ENCODE results near the gene CD2AP. TPM values are rescaled to one million over a fixed set of nuclear protein-coding genes. Genes with fewer than 3 reads are reported as not detected.
A peak's percentile ranks its signal among the peaks of the same experiment; 100 is the strongest.

The CD2AP gene
- total and polyA plus RNA-seq, 2 donors: 28.0 to 32.8 TPM

- peaks cover 7 to 30% of the 10 kb centered on the region in 2 donors for H3K36me3 ChIP-seq (ENCODE audit: control insufficient read depth in 2 of 2, insufficient read depth in 2 of 2, low read length in 1 of 2)
- H3K27me3 ChIP-seq (ENCODE audit: control insufficient read depth in 2 of 2, insufficient read depth in 1 of 2, low read length in 1 of 2): no peaks in the 10 kb centered on the region
- peaks cover 0 to 3% of the 10 kb centered on the region in 2 donors for H3K9me3 ChIP-seq (ENCODE audit: control insufficient read depth in 2 of 2, insufficient read depth in 1 of 2, low read length in 1 of 2)
- no peak overlapping the region for H3K4me3 ChIP-seq (ENCODE audit: low read length in 2 of 2)
- peaks cover 0 to 4% of the 10 kb centered on the region in 2 donors for H3K4me1 ChIP-seq (ENCODE audit: control insufficient read depth in 2 of 2, insufficient read depth in 2 of 2, low read length in 2 of 2)
- no peak overlapping the region for H3K27ac ChIP-seq (ENCODE audit: low read depth in 1 of 2, low read length in 1 of 2)
- peak in 1 of 9 donors; percentile 9 for DNase-seq (ENCODE audit: low read depth in 6 of 9, low spot score in 9 of 9)
These were observed 35.3 kb downstream of the CD2AP start for GRCh38 chr6:47512872-47513271.

GRCh38 chr6:47519279-47519678 lies 41.7 kb downstream of the CD2AP start:
- no peak overlapping the region for H3K27ac ChIP-seq (ENCODE audit: low read depth in 1 of 2, low read length in 1 of 2)
- no peaks in the 10 kb centered on the region for H3K4me1 ChIP-seq (ENCODE audit: control insufficient read depth in 2 of 2, insufficient read depth in 2 of 2, low read length in 2 of 2)
- 97% methylated on average over 2 of the region's 2 CpGs for WGBS
- no peaks in the 10 kb centered on the region for H3K27me3 ChIP-seq (ENCODE audit: control insufficient read depth in 2 of 2, insufficient read depth in 1 of 2, low read length in 1 of 2)
- H3K36me3 ChIP-seq (ENCODE audit: control insufficient read depth in 2 of 2, insufficient read depth in 2 of 2, low read length in 1 of 2): peaks cover 3 to 7% of the 10 kb centered on the region in 2 donors
- no peaks in the 10 kb centered on the region for H3K9me3 ChIP-seq (ENCODE audit: control insufficient read depth in 2 of 2, insufficient read depth in 1 of 2, low read length in 1 of 2)
- no peak overlapping the region for H3K4me3 ChIP-seq (ENCODE audit: low read length in 2 of 2)
- no peak for DNase-seq (ENCODE audit: low read depth in 6 of 9, low spot score in 9 of 9)

DNA sequence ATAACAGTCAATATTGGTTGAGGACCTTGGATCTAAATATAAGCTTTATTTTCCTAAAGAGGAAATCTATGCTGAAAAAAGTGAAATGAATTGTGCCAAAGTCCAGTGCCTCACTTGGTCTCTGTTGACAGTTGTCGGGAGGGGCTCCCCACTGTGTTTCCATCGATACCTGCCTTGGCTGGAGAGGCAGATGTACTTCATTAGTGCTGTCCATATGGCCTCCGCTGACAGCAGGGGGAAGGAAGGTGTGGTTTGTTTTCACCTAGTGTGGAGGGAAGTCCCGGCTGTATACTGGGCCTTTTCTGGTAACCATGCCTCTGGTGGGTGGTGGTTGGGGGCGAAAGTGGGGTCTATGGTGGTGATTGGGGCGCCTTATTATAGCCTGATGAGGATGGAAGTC lies 42.7 kb downstream of the CD2AP start:
- no peak overlapping the region for H3K4me3 ChIP-seq (ENCODE audit: low read length in 2 of 2)
- DNase-seq (ENCODE audit: low read depth in 6 of 9, low spot score in 9 of 9): no peak

GRCh38 chr6:47521961-47522360 lies 44.4 kb downstream of the CD2AP start:
- no peaks in the 10 kb centered on the region for H3K9me3 ChIP-seq (ENCODE audit: control insufficient read depth in 2 of 2, insufficient read depth in 1 of 2, low read length in 1 of 2)
- no peaks in the 10 kb centered on the region for H3K27me3 ChIP-seq (ENCODE audit: control insufficient read depth in 2 of 2, insufficient read depth in 1 of 2, low read length in 1 of 2)
- no peaks in the 10 kb centered on the region for H3K4me1 ChIP-seq (ENCODE audit: control insufficient read depth in 2 of 2, insufficient read depth in 2 of 2, low read length in 2 of 2)
- H3K36me3 ChIP-seq (ENCODE audit: control insufficient read depth in 2 of 2, insufficient read depth in 2 of 2, low read length in 1 of 2): peaks cover 1 to 8% of the 10 kb centered on the region in 2 donors
- no peak for DNase-seq (ENCODE audit: low read depth in 6 of 9, low spot score in 9 of 9)
- no peak overlapping the region for H3K27ac ChIP-seq (ENCODE audit: low read depth in 1 of 2, low read length in 1 of 2)
- 96% methylated on average over 6 of the region's 6 CpGs for WGBS
- H3K4me3 ChIP-seq (ENCODE audit: low read length in 2 of 2): no peak overlapping the region

More for the DNA sequence above, 42.7 kb downstream of the CD2AP start:
- WGBS: 87% methylated on average over 6 of the region's 6 CpGs
- Histone ChIP-seq H3K36me3 (ENCODE audit: control insufficient read depth in 2 of 2, insufficient read depth in 2 of 2, low read length in 1 of 2) (peaks cover 3 to 7% of the 10 kb centered on the region in 2 donors), H3K27ac (ENCODE audit: low read depth in 1 of 2, low read length in 1 of 2) (no peak overlapping the region), H3K27me3 (ENCODE audit: control insufficient read depth in 2 of 2, insufficient read depth in 1 of 2, low read length in 1 of 2) (no peaks in the 10 kb centered on the region), H3K9me3 (ENCODE audit: control insufficient read depth in 2 of 2, insufficient read depth in 1 of 2, low read length in 1 of 2) (no peaks in the 10 kb centered on the region), H3K4me1 (ENCODE audit: control insufficient read depth in 2 of 2, insufficient read depth in 2 of 2, low read length in 2 of 2) (no peaks in the 10 kb centered on the region)

DNA sequence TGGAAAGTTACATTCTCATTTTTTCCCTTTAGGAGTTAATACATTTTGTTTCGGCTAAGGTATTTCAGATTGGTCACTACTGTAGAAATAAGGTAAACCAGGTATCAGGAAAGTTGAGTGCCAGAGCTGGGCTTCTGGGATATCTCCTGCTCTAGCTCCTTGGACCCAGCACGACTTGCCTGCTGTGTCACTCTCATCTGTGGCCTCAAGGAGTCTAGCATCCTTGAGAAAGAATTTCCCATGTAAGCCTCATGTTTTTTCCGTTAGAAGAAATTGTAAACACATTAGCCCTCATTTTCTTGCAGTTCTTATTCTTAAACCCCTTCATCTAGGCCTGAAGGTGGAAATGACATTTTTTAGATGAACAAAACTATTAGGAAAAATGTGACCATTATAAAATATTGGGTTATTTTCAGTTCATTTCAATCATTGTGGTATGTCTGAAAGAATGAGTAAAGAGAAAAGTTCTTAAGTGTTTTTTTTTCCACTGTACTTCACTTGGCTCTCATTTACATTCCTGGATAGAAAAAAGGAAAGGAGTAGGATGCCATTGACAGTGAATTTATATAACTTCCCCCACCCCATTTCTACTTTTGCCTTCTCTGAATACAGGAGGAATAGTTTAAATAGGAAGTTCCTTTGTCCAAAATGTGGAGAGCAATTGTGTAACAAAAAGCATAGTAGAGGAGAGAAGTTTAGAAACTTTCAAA lies 46.7 kb downstream of the CD2AP start:
- peaks cover 3 to 14% of the 10 kb centered on the region in 2 donors for H3K36me3 ChIP-seq (ENCODE audit: control insufficient read depth in 2 of 2, insufficient read depth in 2 of 2, low read length in 1 of 2)
- no peak for DNase-seq (ENCODE audit: low read depth in 6 of 9, low spot score in 9 of 9)
- WGBS: 96% methylated on average over 3 of the region's 3 CpGs
- H3K27ac ChIP-seq (ENCODE audit: low read depth in 1 of 2, low read length in 1 of 2): no peak overlapping the region
- no peaks in the 10 kb centered on the region for H3K4me1 ChIP-seq (ENCODE audit: control insufficient read depth in 2 of 2, insufficient read depth in 2 of 2, low read length in 2 of 2)
- no peaks in the 10 kb centered on the region for H3K27me3 ChIP-seq (ENCODE audit: control insufficient read depth in 2 of 2, insufficient read depth in 1 of 2, low read length in 1 of 2)
- H3K9me3 ChIP-seq (ENCODE audit: control insufficient read depth in 2 of 2, insufficient read depth in 1 of 2, low read length in 1 of 2): no peaks in the 10 kb centered on the region
- H3K4me3 ChIP-seq (ENCODE audit: low read length in 2 of 2): no peak overlapping the region

- no peak for DNase-seq (ENCODE audit: low read depth in 6 of 9, low spot score in 9 of 9)
- Histone ChIP-seq H3K36me3 (ENCODE audit: control insufficient read depth in 2 of 2, insufficient read depth in 2 of 2, low read length in 1 of 2) (peaks cover 7 to 14% of the 10 kb centered on the region in 2 donors), H3K4me1 (ENCODE audit: control insufficient read depth in 2 of 2, insufficient read depth in 2 of 2, low read length in 2 of 2) (no peaks in the 10 kb centered on the region), H3K27ac (ENCODE audit: low read depth in 1 of 2, low read length in 1 of 2) (no peak overlapping the region), H3K4me3 (ENCODE audit: low read length in 2 of 2) (no peak overlapping the region), H3K27me3 (ENCODE audit: control insufficient read depth in 2 of 2, insufficient read depth in 1 of 2, low read length in 1 of 2) (no peaks in the 10 kb centered on the region), H3K9me3 (ENCODE audit: control insufficient read depth in 2 of 2, insufficient read depth in 1 of 2, low read length in 1 of 2) (no peaks in the 10 kb centered on the region)
- WGBS: 97% methylated on average over 2 of the region's 2 CpGs
These were observed 47.9 kb downstream of the CD2AP start for GRCh38 chr6:47525330-47526057.

DNA sequence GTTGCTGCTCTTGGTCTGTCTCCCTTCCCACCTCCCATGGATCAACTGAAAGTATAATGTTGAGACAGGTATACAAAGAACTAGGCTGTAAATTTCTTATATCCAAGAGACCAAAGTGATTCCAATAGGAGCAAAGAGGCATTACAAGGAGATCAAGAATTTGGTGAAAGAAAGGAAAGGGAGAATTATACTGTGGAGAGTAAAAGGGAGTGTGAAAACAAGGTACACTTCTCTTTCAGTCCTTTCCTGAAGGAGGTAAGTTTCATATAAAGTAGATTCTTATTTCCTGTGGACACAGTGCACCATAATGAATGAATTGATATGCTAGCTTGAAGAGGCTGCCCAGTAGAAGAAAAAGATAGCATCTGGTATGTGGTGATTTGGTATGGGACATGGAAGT lies 49.7 kb downstream of the CD2AP start:
- Histone ChIP-seq H3K27ac (ENCODE audit: low read depth in 1 of 2, low read length in 1 of 2) (no peak overlapping the region), H3K36me3 (ENCODE audit: control insufficient read depth in 2 of 2, insufficient read depth in 2 of 2, low read length in 1 of 2) (peaks cover 7 to 14% of the 10 kb centered on the region in 2 donors), H3K9me3 (ENCODE audit: control insufficient read depth in 2 of 2, insufficient read depth in 1 of 2, low read length in 1 of 2) (no peaks in the 10 kb centered on the region), H3K4me3 (ENCODE audit: low read length in 2 of 2) (no peak overlapping the region), H3K27me3 (ENCODE audit: control insufficient read depth in 2 of 2, insufficient read depth in 1 of 2, low read length in 1 of 2) (no peaks in the 10 kb centered on the region), H3K4me1 (ENCODE audit: control insufficient read depth in 2 of 2, insufficient read depth in 2 of 2, low read length in 2 of 2) (no peaks in the 10 kb centered on the region)
- no peak for DNase-seq (ENCODE audit: low read depth in 6 of 9, low spot score in 9 of 9)

- 90% methylated on average over 5 of the region's 5 CpGs for WGBS
- Histone ChIP-seq H3K9me3 (ENCODE audit: control insufficient read depth in 2 of 2, insufficient read depth in 1 of 2, low read length in 1 of 2) (no peaks in the 10 kb centered on the region), H3K27me3 (ENCODE audit: control insufficient read depth in 2 of 2, insufficient read depth in 1 of 2, low read length in 1 of 2) (no peaks in the 10 kb centered on the region), H3K36me3 (ENCODE audit: control insufficient read depth in 2 of 2, insufficient read depth in 2 of 2, low read length in 1 of 2) (peaks cover 13 to 25% of the 10 kb centered on the region in 2 donors), H3K4me1 (ENCODE audit: control insufficient read depth in 2 of 2, insufficient read depth in 2 of 2, low read length in 2 of 2) (no peaks in the 10 kb centered on the region), H3K4me3 (ENCODE audit: low read length in 2 of 2) (no peak overlapping the region), H3K27ac (ENCODE audit: low read depth in 1 of 2, low read length in 1 of 2) (no peak overlapping the region)
- no peak for DNase-seq (ENCODE audit: low read depth in 6 of 9, low spot score in 9 of 9)
These were observed 52.1 kb downstream of the CD2AP start for GRCh38 chr6:47529734-47530133.

DNA sequence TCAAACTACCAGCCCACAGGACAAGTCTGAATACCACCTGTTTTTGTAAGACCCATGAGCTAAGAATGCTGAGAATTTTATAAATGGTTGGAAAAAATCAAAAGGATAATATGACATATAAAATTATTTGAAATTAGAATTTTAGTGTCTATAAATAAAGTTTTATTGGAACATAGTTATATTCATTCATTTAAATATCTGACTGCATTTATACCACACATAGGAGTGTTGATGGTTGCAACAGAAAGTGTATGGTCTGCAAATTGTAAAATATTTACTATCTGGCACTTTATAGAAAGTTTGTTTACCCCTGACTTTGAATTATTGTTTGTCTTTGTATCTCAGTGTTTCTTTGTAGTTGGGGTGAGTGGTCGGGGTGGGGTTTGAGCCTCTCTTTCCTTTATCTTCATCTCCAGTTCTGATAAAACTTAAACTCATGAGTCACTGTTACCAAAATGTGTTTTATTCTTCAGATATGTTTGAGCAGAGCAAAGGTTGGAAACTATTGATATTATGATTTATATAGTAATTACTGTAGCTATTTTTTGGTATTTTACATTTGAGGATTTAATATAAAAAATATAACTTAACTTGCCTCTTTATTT lies 55.5 kb downstream of the CD2AP start:
- Histone ChIP-seq H3K4me1 (ENCODE audit: control insufficient read depth in 2 of 2, insufficient read depth in 2 of 2, low read length in 2 of 2) (no peaks in the 10 kb centered on the region), H3K4me3 (ENCODE audit: low read length in 2 of 2) (no peak overlapping the region), H3K27ac (ENCODE audit: low read depth in 1 of 2, low read length in 1 of 2) (no peak overlapping the region), H3K36me3 (ENCODE audit: control insufficient read depth in 2 of 2, insufficient read depth in 2 of 2, low read length in 1 of 2) (peaks cover 17 to 22% of the 10 kb centered on the region in 2 donors), H3K27me3 (ENCODE audit: control insufficient read depth in 2 of 2, insufficient read depth in 1 of 2, low read length in 1 of 2) (no peaks in the 10 kb centered on the region), H3K9me3 (ENCODE audit: control insufficient read depth in 2 of 2, insufficient read depth in 1 of 2, low read length in 1 of 2) (no peaks in the 10 kb centered on the region)
- DNase-seq (ENCODE audit: low read depth in 6 of 9, low spot score in 9 of 9): no peak
- 92% methylated on average over 1 of the region's 1 CpG for WGBS

Data from thymus (tissue), 11 donors.